ENCODE measurements around the gene AFAP1.

DNA sequence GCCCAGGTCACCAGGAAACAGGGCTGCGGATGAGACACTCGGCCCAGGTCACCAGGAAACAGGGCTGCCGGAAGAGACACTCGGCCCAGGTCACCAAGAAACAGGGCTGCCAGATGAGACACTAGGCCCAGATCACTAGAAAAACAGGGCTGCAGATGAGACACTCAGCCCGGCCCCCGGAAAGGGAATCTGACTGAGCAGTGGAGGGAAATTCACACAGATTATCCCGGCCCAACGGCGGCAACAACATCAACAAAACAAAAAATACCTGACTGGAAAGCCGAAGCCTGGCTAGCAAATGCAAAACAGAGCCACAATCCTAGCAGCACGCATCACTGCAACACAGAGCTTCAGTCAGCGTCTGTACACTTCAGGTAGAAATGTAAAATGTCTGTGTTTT lies 20.7 kb downstream of the AFAP1 start:
- TF ChIP-seq, protein P1, sequence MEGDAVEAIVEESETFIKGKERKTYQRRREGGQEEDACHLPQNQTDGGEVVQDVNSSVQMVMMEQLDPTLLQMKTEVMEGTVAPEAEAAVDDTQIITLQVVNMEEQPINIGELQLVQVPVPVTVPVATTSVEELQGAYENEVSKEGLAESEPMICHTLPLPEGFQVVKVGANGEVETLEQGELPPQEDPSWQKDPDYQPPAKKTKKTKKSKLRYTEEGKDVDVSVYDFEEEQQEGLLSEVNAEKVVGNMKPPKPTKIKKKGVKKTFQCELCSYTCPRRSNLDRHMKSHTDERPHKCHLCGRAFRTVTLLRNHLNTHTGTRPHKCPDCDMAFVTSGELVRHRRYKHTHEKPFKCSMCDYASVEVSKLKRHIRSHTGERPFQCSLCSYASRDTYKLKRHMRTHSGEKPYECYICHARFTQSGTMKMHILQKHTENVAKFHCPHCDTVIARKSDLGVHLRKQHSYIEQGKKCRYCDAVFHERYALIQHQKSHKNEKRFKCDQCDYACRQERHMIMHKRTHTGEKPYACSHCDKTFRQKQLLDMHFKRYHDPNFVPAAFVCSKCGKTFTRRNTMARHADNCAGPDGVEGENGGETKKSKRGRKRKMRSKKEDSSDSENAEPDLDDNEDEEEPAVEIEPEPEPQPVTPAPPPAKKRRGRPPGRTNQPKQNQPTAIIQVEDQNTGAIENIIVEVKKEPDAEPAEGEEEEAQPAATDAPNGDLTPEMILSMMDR (optimal IDR thresholded peaks at IDR 0.05 in 1 of 3, IDR thresholded peaks at IDR 0.05 in 1 of 3, conservative IDR thresholded peaks at IDR 0.05 in 1 of 3; ENCODE audit: extremely low read depth in 1 of 3, insufficient read depth in 2 of 3, low read length in 3 of 3), result no peak
- TF ChIP-seq EZH2 (IDR thresholded peaks at IDR 0.05; ENCODE audit: low read length), result no peak
